Measurements from ENCODE around the gene IP6K1. TPM values are rescaled to one million over a fixed set of nuclear protein-coding genes. Genes with fewer than 3 reads are reported as not detected.

IP6K1 gene
- total RNA-seq, 1 experiment from 2014 or later, result 32.2 TPM

- no peaks in the 10 kb centered on the region for H3K4me1 Mint-ChIP-seq
- ATAC-seq (no peak), DNase-seq (ENCODE audit: low spot score) (no peak)
- no peak overlapping the region for H3K4me3 Mint-ChIP-seq
- TF ChIP-seq USF1 (CRISPR knock-in tag; IDR thresholded peaks at IDR 0.05), result no peak
- no peaks in the 10 kb centered on the region for H3K9me3 Mint-ChIP-seq
- no peaks in the 10 kb centered on the region for H3K27me3 Mint-ChIP-seq (ENCODE audit: low read depth)
- H3K36me3 Mint-ChIP-seq, result peaks cover 5% of the 10 kb centered on the region; the same call in 1 of the 2 replicates
- ChIA-PET CTCF (interaction anchor here (1.4 kb wide), 1 partner anchor 31 kb away, joined by 4 read pairs; the partner anchor contains the start of gene INKA1), POLR2A (interaction anchor here (0.6 kb wide), 1 partner anchor 14 kb away, joined by 5 read pairs; no protein-coding TSS in a partner anchor)
- peak overlapping the region; percentile 82; the same call in 1 of the 2 replicates for H3K27ac Mint-ChIP-seq
Observed at GRCh38 chr3:49771340-49771938, 14.9 kb downstream of the IP6K1 start.

- TF ChIP-seq AFF4 (CRISPR knock-in tag; IDR thresholded peaks at IDR 0.05; ENCODE audit: borderline replicate concordance) (no peak), ZNF317 (CRISPR knock-in tag; IDR thresholded peaks at IDR 0.05; ENCODE audit: borderline replicate concordance, low read depth) (no peak), FOXK1 (CRISPR knock-in tag; IDR thresholded peaks at IDR 0.05) (no peak), CTCF (IDR thresholded peaks at IDR 0.05) (no peak), ATF3 (CRISPR knock-in tag; conservative IDR thresholded peaks at IDR 0.05) (no peak), SP1 (CRISPR knock-in tag; conservative IDR thresholded peaks at IDR 0.05) (no peak), NFATC4 (CRISPR knock-in tag; IDR thresholded peaks at IDR 0.05) (no peak), MAX (CRISPR knock-in tag; IDR thresholded peaks at IDR 0.05) (no peak), FOXP1 (CRISPR knock-in tag; IDR thresholded peaks at IDR 0.05; ENCODE audit: borderline replicate concordance) (no peak), RELA (CRISPR knock-in tag; IDR thresholded peaks at IDR 0.05; ENCODE audit: borderline replicate concordance) (no peak)
- Mint-ChIP-seq H3K27ac (peak overlapping the region; percentile 3; the same call in 1 of the 2 replicates), H3K4me1 (no peaks in the 10 kb centered on the region), H3K36me3 (no peaks in the 10 kb centered on the region), H3K9me3 (no peaks in the 10 kb centered on the region), H3K27me3 (ENCODE audit: low read depth) (no peaks in the 10 kb centered on the region), H3K4me3 (no peak overlapping the region)
- no peak for ATAC-seq
- CTCF ChIA-PET, result interaction anchor here (1.4 kb wide), 1 partner anchor 33 kb away, joined by 4 read pairs; the partner anchor contains the start of gene INKA1
- POLR2A ChIA-PET, result no interaction called here
- no peak for DNase-seq (ENCODE audit: low spot score)
Observed at GRCh38 chr3:49769926-49770325, 16.4 kb downstream of the IP6K1 start.

- DNase-seq (ENCODE audit: low spot score) (no peak), ATAC-seq (no peak)
- TF ChIP-seq ERG (CRISPR knock-in tag; IDR thresholded peaks at IDR 0.05), result no peak
- TF ChIP-seq HMGXB4 (CRISPR knock-in tag; IDR thresholded peaks at IDR 0.05), result no peak
- TF ChIP-seq NR3C1 (CRISPR knock-in tag; conservative IDR thresholded peaks at IDR 0.05; ENCODE audit: low read depth), result no peak
- no peaks in the 10 kb centered on the region for H3K4me1 Mint-ChIP-seq
- H3K4me3 Mint-ChIP-seq, result no peak overlapping the region
- no peaks in the 10 kb centered on the region for H3K27me3 Mint-ChIP-seq (ENCODE audit: low read depth)
- H3K27ac Mint-ChIP-seq, result peak overlapping the region; percentile 3; the same call in 1 of the 2 replicates
- H3K36me3 Mint-ChIP-seq, result no peaks in the 10 kb centered on the region
- H3K9me3 Mint-ChIP-seq, result no peaks in the 10 kb centered on the region
- POLR2A ChIA-PET, result no interaction called here
- CTCF ChIA-PET, result no interaction called here
Observed at GRCh38 chr3:49769286-49769915, 16.9 kb downstream of the IP6K1 start.
